ENCODE measurements around the gene CPSF7. TPM values are rescaled to one million over a fixed set of nuclear protein-coding genes. Genes with fewer than 3 reads are reported as not detected.
"Not testable (repeated sequence)": the region's sequence is repeated elsewhere in the genome, so short reads cannot be mapped to it uniquely, and the experiment has no call there.

Gene CPSF7
- total RNA-seq, 1 donor from 2014 or later = 75.8 TPM

DNA sequence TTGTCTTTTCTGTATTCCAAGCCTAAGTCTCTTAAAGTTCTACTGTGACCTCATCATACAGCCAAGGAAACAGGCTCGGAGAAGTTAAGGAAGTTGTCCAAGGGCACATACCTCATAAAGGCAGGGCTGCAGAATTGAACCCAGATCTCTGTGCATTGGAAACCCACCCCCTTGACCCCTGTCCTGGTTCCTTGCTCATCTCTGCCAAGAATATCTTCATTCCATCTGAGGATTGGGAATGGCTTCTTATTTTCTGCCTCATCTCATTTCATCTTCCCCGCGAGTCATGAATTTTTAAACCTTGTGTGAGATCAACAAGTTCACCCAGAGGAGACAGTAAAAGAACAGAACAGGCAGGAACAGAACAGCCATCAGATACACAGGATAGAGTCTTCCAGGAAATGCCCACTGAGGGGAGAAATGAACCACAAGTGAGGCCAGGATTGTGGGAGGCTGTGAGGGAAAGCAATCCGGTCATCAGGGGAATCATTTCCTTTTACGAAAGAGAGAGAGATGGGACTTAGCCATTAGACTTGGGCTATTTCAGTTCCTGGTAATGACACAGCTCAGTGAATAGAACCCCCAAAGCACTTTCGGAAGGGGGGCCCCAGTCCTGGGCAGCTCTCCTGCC is 44.4 kb upstream of the CPSF7 start:
- TF ChIP-seq, protein P1, sequence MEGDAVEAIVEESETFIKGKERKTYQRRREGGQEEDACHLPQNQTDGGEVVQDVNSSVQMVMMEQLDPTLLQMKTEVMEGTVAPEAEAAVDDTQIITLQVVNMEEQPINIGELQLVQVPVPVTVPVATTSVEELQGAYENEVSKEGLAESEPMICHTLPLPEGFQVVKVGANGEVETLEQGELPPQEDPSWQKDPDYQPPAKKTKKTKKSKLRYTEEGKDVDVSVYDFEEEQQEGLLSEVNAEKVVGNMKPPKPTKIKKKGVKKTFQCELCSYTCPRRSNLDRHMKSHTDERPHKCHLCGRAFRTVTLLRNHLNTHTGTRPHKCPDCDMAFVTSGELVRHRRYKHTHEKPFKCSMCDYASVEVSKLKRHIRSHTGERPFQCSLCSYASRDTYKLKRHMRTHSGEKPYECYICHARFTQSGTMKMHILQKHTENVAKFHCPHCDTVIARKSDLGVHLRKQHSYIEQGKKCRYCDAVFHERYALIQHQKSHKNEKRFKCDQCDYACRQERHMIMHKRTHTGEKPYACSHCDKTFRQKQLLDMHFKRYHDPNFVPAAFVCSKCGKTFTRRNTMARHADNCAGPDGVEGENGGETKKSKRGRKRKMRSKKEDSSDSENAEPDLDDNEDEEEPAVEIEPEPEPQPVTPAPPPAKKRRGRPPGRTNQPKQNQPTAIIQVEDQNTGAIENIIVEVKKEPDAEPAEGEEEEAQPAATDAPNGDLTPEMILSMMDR (IDR thresholded peaks at IDR 0.05) = no peak
- intact Hi-C loops (cut with DNase I) = loop anchor here (10.0 kb wide), 2 partner anchors 51 to 161 kb away; no protein-coding TSS in a partner anchor
- DNase-seq (no peak), ATAC-seq (no peak)
- H3K4me3 ChIP-seq = no peak overlapping the region
- H3K27ac ChIP-seq = no peak overlapping the region
- no peaks in the 10 kb centered on the region for H3K9me3 ChIP-seq
- peaks cover 4% of the 10 kb centered on the region for H3K36me3 ChIP-seq
- peaks cover 3% of the 10 kb centered on the region for H3K4me1 ChIP-seq
- no peaks in the 10 kb centered on the region for H3K27me3 ChIP-seq

DNA sequence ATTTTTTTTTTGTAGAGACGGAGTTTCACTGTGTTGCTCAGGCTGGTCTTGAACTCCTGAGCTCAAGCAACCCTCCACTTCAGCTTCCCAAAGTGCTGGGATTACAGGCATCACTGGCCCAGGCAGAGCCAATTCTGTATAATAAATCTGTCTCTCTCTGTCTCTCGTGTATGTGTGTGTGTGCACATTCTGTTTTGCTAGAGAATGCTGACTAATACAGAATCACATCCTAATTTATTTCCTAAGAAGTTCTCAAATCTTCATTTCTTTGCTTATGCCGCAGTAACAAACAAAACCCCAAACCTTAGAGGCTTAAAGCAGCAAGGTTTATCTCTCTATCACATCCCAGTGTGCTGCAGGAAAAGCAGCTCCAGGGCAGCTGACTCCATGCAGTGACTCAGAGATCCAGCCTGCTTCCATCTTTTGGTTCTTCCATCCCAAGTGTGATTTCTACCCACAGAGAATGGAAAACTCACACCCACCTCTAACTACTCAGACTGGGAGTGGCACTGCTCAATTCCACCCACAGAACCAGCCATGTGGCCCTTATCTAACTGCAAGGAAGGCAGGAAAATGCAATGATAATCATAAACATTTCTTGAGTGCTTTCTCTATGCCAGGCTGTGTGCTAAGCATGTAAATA is 43.7 kb upstream of the CPSF7 start:
- ATAC-seq = no peak
- H3K9me3 ChIP-seq = no peaks in the 10 kb centered on the region
- H3K27ac ChIP-seq = no peak overlapping the region
- peaks cover 4% of the 10 kb centered on the region for H3K36me3 ChIP-seq
- no peak for DNase-seq
- peaks cover 3% of the 10 kb centered on the region for H3K4me1 ChIP-seq
- H3K4me3 ChIP-seq = no peak overlapping the region
- TF ChIP-seq, protein P1 (IDR thresholded peaks at IDR 0.05) = no peak
- H3K27me3 ChIP-seq = no peaks in the 10 kb centered on the region
- intact Hi-C loops (cut with DNase I) = loop anchor here (10.0 kb wide), 2 partner anchors 51 to 161 kb away; no protein-coding TSS in a partner anchor

DNA sequence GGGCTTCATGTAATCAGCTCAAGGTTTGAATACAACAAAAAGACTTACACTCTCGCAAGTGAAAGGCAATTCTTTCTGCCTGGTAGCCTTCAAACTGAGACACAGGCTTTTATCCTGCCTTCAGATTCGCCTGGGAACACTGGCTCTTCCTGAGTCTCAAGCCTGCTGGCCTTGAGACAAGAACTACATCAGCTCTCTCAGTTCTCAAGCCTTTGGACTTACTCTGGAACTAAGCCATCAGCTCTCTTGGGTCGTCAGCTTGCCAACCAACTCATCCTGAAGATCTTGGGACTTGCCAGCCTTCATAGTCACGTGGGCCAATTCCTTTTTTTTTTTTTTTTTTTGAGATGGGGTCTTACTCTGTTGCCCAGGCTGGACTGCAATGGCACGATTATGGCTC is 43.1 kb upstream of the CPSF7 start:
- TF ChIP-seq, protein P1 (IDR thresholded peaks at IDR 0.05) = no peak
- no peaks in the 10 kb centered on the region for H3K27me3 ChIP-seq
- H3K4me1 ChIP-seq = peaks cover 3% of the 10 kb centered on the region
- ATAC-seq = peak; percentile 12
- peak overlapping the region; percentile 76 for H3K27ac ChIP-seq
- H3K4me3 ChIP-seq = no peak overlapping the region
- H3K9me3 ChIP-seq = no peaks in the 10 kb centered on the region
- peaks cover 4% of the 10 kb centered on the region for H3K36me3 ChIP-seq
- intact Hi-C loops (cut with DNase I) = loop anchor here (10.0 kb wide), 2 partner anchors 52 to 162 kb away; no protein-coding TSS in a partner anchor
- DNase-seq = no peak

DNA sequence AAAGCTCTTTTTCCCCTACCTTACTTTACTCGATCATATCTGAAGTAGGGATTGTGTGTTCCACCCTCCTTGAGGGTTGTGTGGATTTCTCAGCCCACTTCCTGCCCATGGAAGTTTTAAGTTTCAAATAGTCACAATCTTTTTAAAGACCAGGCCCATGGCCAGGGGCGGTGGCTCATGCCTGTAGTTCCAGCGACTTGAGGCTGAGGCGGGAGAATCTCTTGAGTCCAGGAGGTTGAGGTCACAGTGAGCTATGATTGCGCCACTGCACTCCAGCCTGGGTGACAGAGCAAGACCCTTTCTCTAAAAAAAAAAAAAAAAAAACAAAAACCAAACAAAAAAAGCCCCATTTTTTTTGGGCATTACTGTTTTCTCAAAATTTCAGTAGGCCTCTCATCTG is 42.5 kb upstream of the CPSF7 start:
- intact Hi-C loops (cut with DNase I) = loop anchor here (10.0 kb wide), 2 partner anchors 53 to 163 kb away; no protein-coding TSS in a partner anchor
- peaks cover 3% of the 10 kb centered on the region for H3K4me1 ChIP-seq
- ATAC-seq (peak; percentile 70), DNase-seq (peak; percentile 77)
- H3K27me3 ChIP-seq = no peaks in the 10 kb centered on the region
- H3K9me3 ChIP-seq = no peaks in the 10 kb centered on the region
- TF ChIP-seq, protein P1 (IDR thresholded peaks at IDR 0.05) = no peak
- peak overlapping the region; percentile 76 for H3K27ac ChIP-seq
- no peak overlapping the region for H3K4me3 ChIP-seq
- H3K36me3 ChIP-seq = peaks cover 4% of the 10 kb centered on the region

DNA sequence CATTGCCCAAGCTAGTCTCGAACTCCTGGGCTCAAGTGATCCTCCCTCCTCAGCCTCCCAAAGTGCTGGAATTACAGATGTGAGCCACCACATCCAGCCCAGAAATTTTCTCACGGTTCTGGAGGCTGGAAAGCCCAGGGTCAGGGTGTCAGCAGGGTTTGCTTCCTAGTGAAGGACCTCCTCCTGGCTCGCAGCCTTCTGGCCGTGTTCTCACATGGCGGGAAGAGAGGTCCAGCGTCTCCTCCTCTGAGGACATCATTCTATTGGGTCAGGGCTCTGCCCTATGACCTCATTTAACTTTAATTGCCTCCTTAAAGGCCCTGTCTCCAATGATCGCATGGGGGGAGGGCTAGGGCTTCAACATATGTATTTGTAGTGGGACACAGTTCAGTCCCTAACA is 38.2 kb upstream of the CPSF7 start:
- intact Hi-C loops (cut with DNase I) = no loop called here
- no peaks in the 10 kb centered on the region for H3K27me3 ChIP-seq

GRCh38 chr11:61467602-61468001 is 37.8 kb upstream of the CPSF7 start:
- H3K27ac ChIP-seq; intact Hi-C loops (cut with DNase I); ATAC-seq; H3K27me3 ChIP-seq; H3K4me3 ChIP-seq; H3K9me3 ChIP-seq; H3K36me3 ChIP-seq; DNase-seq; H3K4me1 ChIP-seq: not testable (repeated sequence)

More for the DNA sequence above, 38.2 kb upstream of the CPSF7 start:
- DNase-seq (no peak), ATAC-seq (no peak)
- peaks cover 3% of the 10 kb centered on the region for H3K4me1 ChIP-seq
- TF ChIP-seq, protein P1 (IDR thresholded peaks at IDR 0.05) = no peak
- no peak overlapping the region for H3K4me3 ChIP-seq
- H3K36me3 ChIP-seq = peaks cover 4% of the 10 kb centered on the region
- H3K27ac ChIP-seq = no peak overlapping the region
- no peaks in the 10 kb centered on the region for H3K9me3 ChIP-seq

All from upper lobe of right lung (tissue), 1 donor.